ENCODE data around the gene SORCS2.

GRCh38 chr4:7632971-7633370 lies 440.6 kb downstream of the SORCS2 start:
- TF ChIP-seq CTCF (IDR thresholded peaks at IDR 0.05 in 4 of 5, conservative IDR thresholded peaks at IDR 0.05 in 1 of 5) (no peak), POLR2A (IDR thresholded peaks at IDR 0.05) (no peak)

All from gastrocnemius medialis (tissue), 4 donors.